HCT116 (cell line): ENCODE results near the gene STAC2. TPM values are rescaled to one million over a fixed set of nuclear protein-coding genes. Genes with fewer than 3 reads are reported as not detected.

Experiments
- ATAC-seq: fragments of 200-7000 bp; cut with Tn5 transposase; 2 replicates; pipeline ENCODE4 v1.9.1; 2020; ENCODE audit warnings: mild to moderate bottlenecking, moderate library complexity
- BruUV-seq: library from RNA; stranded (reverse); fragments of 400-500 nt; replicated peaks from 2 replicates; lab custom pipeline; 2021; lab: Mats Ljungman, UMichigan
- CTCF ChIA-PET: fragments of 300-600 bp; sonication (Branson Sonifier 250); formaldehyde crosslinking; loops from one replicate; lab custom pipeline; 2021; ENCODE audit warnings: antibody characterized with exemption; lab: Charles Lee
- POLR2A ChIA-PET: fragments of 300-600, 350-600 bp; sonication (Branson Sonifier 250); formaldehyde crosslinking; loops from one replicate; lab custom pipeline; 2021; ENCODE audit warnings: antibody characterized with exemption; lab: Charles Lee
- RAD21 ChIA-PET, 2 experiments: fragments of 300-600 bp; sonication (Branson Sonifier 250); formaldehyde crosslinking; loops; one replicate each; lab custom pipeline; 2023; ENCODE audit warnings: low total read pairs in 2 of 2; ENCODE audit not compliant: uncharacterized antibody in 2 of 2, unreplicated experiment in 2 of 2, low non-redundant PET in 1 of 2; lab: Charles Lee
- DNase-seq: peaks from one replicate; pipeline ENCODE4 v3.0.0-alpha.2; 2010; ENCODE audit warnings: low read depth, low spot score
- H2AFZ ChIP-seq: fragments of 200-600 bp; shearing (Covaris generic), sonication (generic); 2 replicates; pipeline ENCODE4 v1.6.1; 2017; ENCODE audit warnings: low read depth, mixed run types, mixed read lengths, antibody characterized with exemption, low read length; ENCODE audit not compliant: poor library complexity, severe bottlenecking
- H3K27ac ChIP-seq: 2 replicates; pipeline ENCODE4 v1.5.1; 2012; ENCODE audit warnings: low read depth, low read length
- H3K27me3 ChIP-seq: fragments of 200-600 bp; sonication (generic); 2 replicates; pipeline ENCODE4 v1.6.1; 2016; ENCODE audit warnings: mixed run types, low read length, mixed read lengths; ENCODE audit not compliant: insufficient read depth
- H3K36me3 ChIP-seq, 2 experiments: fragments of 200-500 bp in 1 of 2; fragments of 200-600 bp in 1 of 2; sonication (Bioruptor generic) in 1 of 2; sonication (generic) in 1 of 2; 2 replicates each; pipeline versions ENCODE4 v1.5.1 to v1.6.1; 2014 to 2016; ENCODE audit warnings: low read length in 2 of 2, inconsistent platforms in 1 of 2, mixed read lengths in 1 of 2, mixed run types in 1 of 2; ENCODE audit not compliant: insufficient read depth in 2 of 2, control insufficient read depth in 1 of 2
- H3K4me1 ChIP-seq, 2 experiments: fragments of 200-600 bp in 1 of 2; sonication (generic) in 1 of 2; 2 replicates each; pipeline versions ENCODE4 v1.5.1 to v1.6.1; 2012 to 2017; ENCODE audit warnings: low read length in 2 of 2, inconsistent platforms in 1 of 2, mild to moderate bottlenecking in 1 of 2, mixed read lengths in 1 of 2, mixed run types in 1 of 2, moderate library complexity in 1 of 2; ENCODE audit not compliant: insufficient read depth in 2 of 2, control insufficient read depth in 1 of 2
- H3K4me2 ChIP-seq: fragments of 200-600 bp; sonication (generic); 2 replicates; pipeline ENCODE4 v1.6.1; 2017; ENCODE audit warnings: mixed run types, low read length, mixed read lengths
- H3K4me3 ChIP-seq, 2 experiments: fragments of 200-600 bp in 1 of 2; sonication (generic) in 1 of 2; replicated peaks in 1 of 2; 2 replicates each; pipeline ENCODE4 v1.5.1; 2011 to 2016; ENCODE audit warnings: low read length in 2 of 2, control low read depth in 1 of 2, low read depth in 1 of 2, mild to moderate bottlenecking in 1 of 2, mixed read lengths in 1 of 2, mixed run types in 1 of 2
- H3K79me2 ChIP-seq: fragments of 200-600 bp; sonication (generic); 2 replicates; pipeline ENCODE4 v1.6.1; 2017; ENCODE audit warnings: mild to moderate bottlenecking, mixed run types, low read length, moderate library complexity, mixed read lengths; ENCODE audit not compliant: insufficient read depth
- H3K9ac ChIP-seq: fragments of 200-600 bp; sonication (generic); 2 replicates; pipeline ENCODE4 v1.6.1; 2016; ENCODE audit warnings: low read length, mixed read lengths
- H3K9me2 ChIP-seq: fragments of 200-600 bp; sonication (generic), shearing (Covaris generic); 2 replicates; pipeline ENCODE4 v1.6.1; 2017; ENCODE audit warnings: mixed run types, mild to moderate bottlenecking, moderate library complexity; ENCODE audit not compliant: insufficient read depth
- H3K9me3 ChIP-seq, 2 experiments: fragments of 200-500 bp in 1 of 2; fragments of 200-600 bp in 1 of 2; sonication (Bioruptor generic) in 1 of 2; sonication (generic) in 1 of 2; 2 replicates each; pipeline ENCODE4 v1.6.1; 2014 to 2017; ENCODE audit warnings: low read length in 2 of 2, mixed read lengths in 2 of 2, inconsistent platforms in 1 of 2, low read depth in 1 of 2, mild to moderate bottlenecking in 1 of 2, mixed run types in 1 of 2, moderate library complexity in 1 of 2; ENCODE audit not compliant: control insufficient read depth in 1 of 2, insufficient read depth in 1 of 2
- H4K20me1 ChIP-seq: fragments of 200-600 bp; sonication (generic), shearing (Covaris generic); 2 replicates; pipeline ENCODE4 v1.6.1; 2017; ENCODE audit warnings: mixed run types, mild to moderate bottlenecking, moderate library complexity; ENCODE audit not compliant: insufficient read depth
- CBX3 ChIP-seq: IDR thresholded peaks from 2 replicates; pipeline ENCODE4 v1.6.1; 2012; ENCODE audit warnings: low read depth
- CEBPB ChIP-seq: IDR thresholded peaks from 2 replicates; pipeline ENCODE4 v1.6.1; 2012; ENCODE audit warnings: low read depth
- EGR1 ChIP-seq: IDR thresholded peaks from 2 replicates; pipeline ENCODE4 v1.6.1; 2012; ENCODE audit warnings: low read depth
- ELF1 ChIP-seq: IDR thresholded peaks from 2 replicates; pipeline ENCODE4 v1.6.1; 2012; ENCODE audit warnings: low read depth, borderline replicate concordance
- FOSL1 ChIP-seq: IDR thresholded peaks from 2 replicates; pipeline ENCODE4 v1.6.1; 2012; ENCODE audit warnings: low read depth
- JUND ChIP-seq: IDR thresholded peaks from 2 replicates; pipeline ENCODE4 v1.6.1; 2012
- POLR2A ChIP-seq: IDR thresholded peaks from 2 replicates; pipeline ENCODE4 v1.7.0; 2011; ENCODE audit warnings: borderline replicate concordance; ENCODE audit not compliant: insufficient read depth, insufficient read length; ENCODE audit errors: extremely low read depth
- POLR2AphosphoS5 ChIP-seq: IDR thresholded peaks from 2 replicates; pipeline ENCODE4 v1.6.1; 2011; ENCODE audit warnings: mild to moderate bottlenecking, low read depth, low read length, moderate library complexity
- REST ChIP-seq: IDR thresholded peaks from 2 replicates; pipeline ENCODE4 v1.6.1; 2012; ENCODE audit warnings: low read depth
- SIN3A ChIP-seq: IDR thresholded peaks from 2 replicates; pipeline ENCODE4 v1.6.1; 2012; ENCODE audit warnings: low read depth
- SP1 ChIP-seq: IDR thresholded peaks from 2 replicates; pipeline ENCODE4 v1.6.1; 2012; ENCODE audit warnings: low read depth
- SRF ChIP-seq: IDR thresholded peaks from 2 replicates; pipeline ENCODE4 v1.6.1; 2012; ENCODE audit warnings: low read depth
- TCF7L2 ChIP-seq: IDR thresholded peaks from 2 replicates; pipeline ENCODE4 v1.7.0; 2011; ENCODE audit warnings: borderline replicate concordance, inconsistent platforms; ENCODE audit not compliant: insufficient read depth, insufficient read length; ENCODE audit errors: extremely low read depth
- YY1 ChIP-seq: IDR thresholded peaks from 2 replicates; pipeline ENCODE4 v1.6.1; 2011; ENCODE audit warnings: low read length, low read depth, moderate library complexity, mild to moderate bottlenecking; ENCODE audit not compliant: insufficient replicate concordance; ENCODE audit errors: extremely low read depth
- ZFX ChIP-seq: fragments of 450-650 bp; IDR thresholded peaks from 2 replicates; pipeline ENCODE4 v1.6.1; 2017
- intact Hi-C: fragments of 100-400 bp; cut with micrococcal nuclease; formaldehyde crosslinking; loops from 2 replicates; pipeline ENCODE4 v1.10.0; 2022
- total RNA-seq: library from RNA; stranded (reverse); gene quantifications from one replicate; pipeline ENCODE4 v1.2.1, GENCODE V29; 2021; ENCODE audit not compliant: unreplicated experiment
- TF ChIP-seq, protein P1 (sequence below): IDR thresholded peaks from 2 replicates; pipeline ENCODE4 v1.6.1; 2012
- TF ChIP-seq, protein P2 (sequence below): IDR thresholded peaks from 2 replicates; pipeline ENCODE4 v1.6.1; 2012

Gene STAC2
- total RNA-seq, 1 experiment from 2014 or later, result not detected

DNA sequence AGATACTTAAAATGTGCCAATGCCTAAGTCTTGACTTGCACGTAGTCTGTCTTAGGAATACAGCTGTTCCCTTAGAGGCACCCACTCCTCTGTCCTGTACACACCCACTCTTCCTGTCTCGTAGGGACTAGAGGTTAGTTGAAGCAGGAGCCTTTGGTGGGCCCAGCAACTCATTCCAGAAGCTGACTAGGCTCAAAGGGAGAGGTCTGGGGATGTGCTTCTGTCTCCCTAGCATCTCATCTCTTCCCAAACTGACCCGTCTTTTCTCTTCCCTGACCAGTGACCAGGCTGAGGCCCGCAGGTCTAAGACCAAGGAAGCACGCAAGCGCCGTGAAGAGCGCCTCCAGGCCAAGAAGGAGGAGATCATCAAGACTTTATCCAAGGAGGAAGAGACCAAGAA, 21.5 kb downstream of the STAC2 start (continued):
- TF ChIP-seq REST, result no peak
- TF ChIP-seq SP1, result no peak
- TF ChIP-seq, protein P1, sequence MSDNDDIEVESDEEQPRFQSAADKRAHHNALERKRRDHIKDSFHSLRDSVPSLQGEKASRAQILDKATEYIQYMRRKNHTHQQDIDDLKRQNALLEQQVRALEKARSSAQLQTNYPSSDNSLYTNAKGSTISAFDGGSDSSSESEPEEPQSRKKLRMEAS, result no peak
- no peak for TF ChIP-seq ZFX
- no peak for TF ChIP-seq JUND
- no peak for TF ChIP-seq SRF
- TF ChIP-seq SIN3A, result no peak
- no peak for TF ChIP-seq FOSL1
- TF ChIP-seq CEBPB, result no peak
- no peak for TF ChIP-seq TCF7L2
- TF ChIP-seq CBX3, result no peak

GRCh38 chr17:39200957-39201510, 24.7 kb downstream of the STAC2 start:
- Histone ChIP-seq H3K4me3 (peak overlapping the region; percentile 66 to 82), H3K79me2 (peaks cover 36% of the 10 kb centered on the region), H4K20me1 (peaks cover 18% of the 10 kb centered on the region; the same call in 1 of the 2 replicates), H2AFZ (no peak overlapping the region), H3K9me2 (no peaks in the 10 kb centered on the region), H3K4me1 (peaks cover 20 to 49% of the 10 kb centered on the region in 2 experiments), H3K4me2 (peak overlapping the region; percentile 88), H3K27ac (peak overlapping the region; percentile 93), H3K36me3 (peaks cover 35 to 43% of the 10 kb centered on the region in 2 experiments), H3K9me3 (no peaks in the 10 kb centered on the region), H3K9ac (peak overlapping the region; percentile 99), H3K27me3 (no peaks in the 10 kb centered on the region)
- ChIA-PET RAD21 (no interaction called here), CTCF (no interaction called here), POLR2A (no interaction called here)
- DNase-seq (no peak), ATAC-seq (no peak)
- TF ChIP-seq, protein P2, sequence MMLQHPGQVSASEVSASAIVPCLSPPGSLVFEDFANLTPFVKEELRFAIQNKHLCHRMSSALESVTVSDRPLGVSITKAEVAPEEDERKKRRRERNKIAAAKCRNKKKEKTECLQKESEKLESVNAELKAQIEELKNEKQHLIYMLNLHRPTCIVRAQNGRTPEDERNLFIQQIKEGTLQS, result no peak
- no peak for TF ChIP-seq EGR1
- TF ChIP-seq POLR2AphosphoS5, result peak; percentile 33; the same call in 1 of the 2 replicates
- no peak for TF ChIP-seq JUND
- no peak for TF ChIP-seq YY1
- TF ChIP-seq TCF7L2, result no peak
- TF ChIP-seq ELF1, result no peak
- no peak for TF ChIP-seq CBX3
- peak; percentile 11 for TF ChIP-seq POLR2A
- intact Hi-C loops, result loop anchor here (1.0 to 10.0 kb wide), 2 partner anchors 48 to 324 kb away; no protein-coding TSS in a partner anchor
- BruUV-seq, result no TSS peak
